Activated CD4-positive, alpha-beta T cell treated with anti-CD3 and anti-CD28 coated beads, Interleukin-2, amount 50 U/mL, for 16 hours (primary cell): Measurements from ENCODE around the gene ZNF598.
"Not testable (repeated sequence)": the region's sequence is repeated elsewhere in the genome, so short reads cannot be mapped to it uniquely, and the experiment has no call there.

Experiments
- DNase-seq: peaks from one replicate; pipeline ENCODE4 v3.0.0-alpha.2; 2020

Gene ZNF598

GRCh38 chr16:1974157-1975070 is 35.2 kb downstream of the ZNF598 start:
- DNase-seq: no peak

- no peak for DNase-seq
These were observed 36.0 kb downstream of the ZNF598 start for GRCh38 chr16:1973461-1974156.

- DNase-seq: no peak
These were observed 37.1 kb downstream of the ZNF598 start for GRCh38 chr16:1972490-1972877.

GRCh38 chr16:1971796-1972489 is 37.7 kb downstream of the ZNF598 start, which contains the start of gene TBL3:
TBL3 (plus strand) TSS chr16:1972053; CDS start chr16:1972165, 112 bp downstream.
- peak; percentile 98 for DNase-seq

GRCh38 chr16:1968146-1968953 is 41.3 kb downstream of the ZNF598 start:
- DNase-seq: no peak

- no peak for DNase-seq
These were observed 43.2 kb downstream of the ZNF598 start, which contains the start of gene RNF151 for GRCh38 chr16:1966460-1966859. RNF151 (plus strand) TSS chr16:1966856; CDS start chr16:1966882, 26 bp downstream.

- DNase-seq: peak; percentile 24
These were observed 44.1 kb downstream of the ZNF598 start for GRCh38 chr16:1965396-1966001.

- peak; percentile 99 for DNase-seq
These were observed 44.9 kb downstream of the ZNF598 start, which contains the start of gene RPS2 for GRCh38 chr16:1964506-1965395. RPS2 (minus strand) TSS chr16:1964826; CDS start chr16:1964625, 201 bp downstream.

- peak; percentile 54 for DNase-seq
These were observed 45.7 kb downstream of the ZNF598 start for GRCh38 chr16:1963806-1964505.

- DNase-seq: not testable (repeated sequence)
These were observed 47.2 kb downstream of the ZNF598 start for GRCh38 chr16:1962161-1963153.

- peak; percentile 61 for DNase-seq
These were observed 48.0 kb downstream of the ZNF598 start for GRCh38 chr16:1961651-1962067.

- peak; percentile 74 for DNase-seq
These were observed 48.7 kb downstream of the ZNF598 start for GRCh38 chr16:1960665-1961630.

GRCh38 chr16:1959269-1960039 is 50.2 kb downstream of the ZNF598 start, which contains the start of gene NDUFB10:
NDUFB10 (plus strand) TSS chr16:1959538; CDS start chr16:1959625, 87 bp downstream.
- peak; percentile 94 for DNase-seq

GRCh38 chr16:1958715-1959268 is 50.8 kb downstream of the ZNF598 start:
- DNase-seq: no peak

GRCh38 chr16:1958143-1958491 is 51.5 kb downstream of the ZNF598 start:
- DNase-seq: not testable (repeated sequence)
